ENCODE results near the gene PLXNA2. TPM values are rescaled to one million over a fixed set of nuclear protein-coding genes. Genes with fewer than 3 reads are reported as not detected.

The PLXNA2 gene
- total RNA-seq, 1 experiment from 2014 or later, result 0.06 TPM

DNA sequence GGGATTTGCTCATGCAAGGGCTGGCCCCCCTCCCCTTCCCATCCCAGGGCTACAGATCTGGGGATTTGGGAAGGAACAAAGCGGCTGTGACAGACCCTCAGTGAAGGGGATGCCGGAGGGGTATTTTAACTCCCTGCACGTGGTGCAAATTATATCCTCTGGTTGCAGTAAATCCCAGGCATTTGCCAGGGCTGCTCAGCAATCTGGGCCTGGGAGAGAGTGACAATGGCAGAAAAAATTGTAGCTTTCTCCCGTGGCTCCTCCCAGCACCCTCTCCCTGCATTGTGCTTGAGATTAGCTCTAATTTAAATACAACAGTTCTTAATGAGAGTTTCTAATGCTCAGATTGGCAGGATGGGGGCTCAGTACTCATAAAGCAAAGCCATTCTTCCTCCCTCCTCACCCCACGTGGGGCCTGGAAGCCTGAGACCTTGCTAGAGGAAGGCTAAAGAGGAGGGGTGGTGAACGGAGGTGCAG lies 203.3 kb downstream of the PLXNA2 start:
- peaks cover 17% of the 10 kb centered on the region for H3K27me3 ChIP-seq (replicated peaks; ENCODE audit: insufficient read depth, low read depth, low read length, poor library complexity)
- intact Hi-C loops (cut with micrococcal nuclease; ENCODE audit: unreplicated experiment), result no loop called here
- no peaks in the 10 kb centered on the region for H3K9me3 ChIP-seq (ENCODE audit: low read depth, low read length, poor library complexity, severe bottlenecking)
- BruUV-seq (replicated peaks), result no TSS peak
- H3K36me3 ChIP-seq (ENCODE audit: insufficient read depth, low read length, poor library complexity, severe bottlenecking), result no peaks in the 10 kb centered on the region
- ChIA-PET POLR2A (ENCODE audit: low non-redundant PET) (no interaction called here), CTCF (no interaction called here)
- TF ChIP-seq, protein P1, sequence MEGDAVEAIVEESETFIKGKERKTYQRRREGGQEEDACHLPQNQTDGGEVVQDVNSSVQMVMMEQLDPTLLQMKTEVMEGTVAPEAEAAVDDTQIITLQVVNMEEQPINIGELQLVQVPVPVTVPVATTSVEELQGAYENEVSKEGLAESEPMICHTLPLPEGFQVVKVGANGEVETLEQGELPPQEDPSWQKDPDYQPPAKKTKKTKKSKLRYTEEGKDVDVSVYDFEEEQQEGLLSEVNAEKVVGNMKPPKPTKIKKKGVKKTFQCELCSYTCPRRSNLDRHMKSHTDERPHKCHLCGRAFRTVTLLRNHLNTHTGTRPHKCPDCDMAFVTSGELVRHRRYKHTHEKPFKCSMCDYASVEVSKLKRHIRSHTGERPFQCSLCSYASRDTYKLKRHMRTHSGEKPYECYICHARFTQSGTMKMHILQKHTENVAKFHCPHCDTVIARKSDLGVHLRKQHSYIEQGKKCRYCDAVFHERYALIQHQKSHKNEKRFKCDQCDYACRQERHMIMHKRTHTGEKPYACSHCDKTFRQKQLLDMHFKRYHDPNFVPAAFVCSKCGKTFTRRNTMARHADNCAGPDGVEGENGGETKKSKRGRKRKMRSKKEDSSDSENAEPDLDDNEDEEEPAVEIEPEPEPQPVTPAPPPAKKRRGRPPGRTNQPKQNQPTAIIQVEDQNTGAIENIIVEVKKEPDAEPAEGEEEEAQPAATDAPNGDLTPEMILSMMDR (conservative IDR thresholded peaks at IDR 0.05; ENCODE audit: low read depth, low read length), result no peak
- TF ChIP-seq EZH2 (IDR thresholded peaks at IDR 0.05; ENCODE audit: borderline replicate concordance, low read depth, low read length, poor library complexity, severe bottlenecking), result no peak
- no peak for DNase-seq (ENCODE audit: low spot score)
- H3K4me1 ChIP-seq (ENCODE audit: insufficient read depth, low read length, poor library complexity, severe bottlenecking), result no peaks in the 10 kb centered on the region
- no peak overlapping the region for H3K27ac ChIP-seq (ENCODE audit: low read depth, low read length, poor library complexity, severe bottlenecking)
- H3K4me3 ChIP-seq (ENCODE audit: low read depth, low read length, poor library complexity, severe bottlenecking), result no peak overlapping the region

GRCh38 chr1:208039536-208040332 lies 204.4 kb downstream of the PLXNA2 start:
- intact Hi-C loops (cut with micrococcal nuclease; ENCODE audit: unreplicated experiment), result no loop called here
- Histone ChIP-seq H3K27me3 (replicated peaks; ENCODE audit: insufficient read depth, low read depth, low read length, poor library complexity) (peaks cover 27% of the 10 kb centered on the region), H3K27ac (ENCODE audit: low read depth, low read length, poor library complexity, severe bottlenecking) (no peak overlapping the region), H3K4me1 (ENCODE audit: insufficient read depth, low read length, poor library complexity, severe bottlenecking) (no peaks in the 10 kb centered on the region), H3K9me3 (ENCODE audit: low read depth, low read length, poor library complexity, severe bottlenecking) (no peaks in the 10 kb centered on the region), H3K36me3 (ENCODE audit: insufficient read depth, low read length, poor library complexity, severe bottlenecking) (no peaks in the 10 kb centered on the region), H3K4me3 (ENCODE audit: low read depth, low read length, poor library complexity, severe bottlenecking) (no peak overlapping the region)
- DNase-seq (ENCODE audit: low spot score), result no peak
- no TSS peak for BruUV-seq (replicated peaks)
- ChIA-PET CTCF (no interaction called here), POLR2A (ENCODE audit: low non-redundant PET) (no interaction called here)
- no peak for TF ChIP-seq EZH2 (IDR thresholded peaks at IDR 0.05; ENCODE audit: borderline replicate concordance, low read depth, low read length, poor library complexity, severe bottlenecking)
- TF ChIP-seq, protein P1 (conservative IDR thresholded peaks at IDR 0.05; ENCODE audit: low read depth, low read length), result no peak

DNA sequence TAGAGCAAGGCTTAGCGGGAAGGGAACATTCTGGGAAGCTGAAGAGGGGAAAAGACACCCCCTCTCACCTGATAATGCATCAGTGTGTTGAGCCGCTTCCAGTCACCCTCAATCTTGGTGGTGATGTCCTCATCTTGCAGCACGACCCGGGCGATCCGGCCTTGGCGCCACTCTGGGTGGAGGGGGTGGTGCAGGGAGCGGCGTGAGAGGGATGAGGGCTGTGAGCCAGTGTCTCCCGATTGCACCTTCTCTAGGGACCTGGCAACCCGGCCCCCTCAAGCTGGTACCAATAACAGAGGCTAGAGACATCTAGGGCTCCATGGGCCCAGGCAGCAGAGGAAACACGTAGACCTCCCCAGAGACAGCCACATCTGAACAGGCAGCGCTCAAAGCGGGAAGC lies 205.9 kb downstream of the PLXNA2 start:
- no peak for DNase-seq (ENCODE audit: low spot score)
- ChIA-PET CTCF (no interaction called here), POLR2A (ENCODE audit: low non-redundant PET) (no interaction called here)
- intact Hi-C loops (cut with micrococcal nuclease; ENCODE audit: unreplicated experiment), result no loop called here
- Histone ChIP-seq H3K27me3 (replicated peaks; ENCODE audit: insufficient read depth, low read depth, low read length, poor library complexity) (peaks cover 27% of the 10 kb centered on the region), H3K36me3 (ENCODE audit: insufficient read depth, low read length, poor library complexity, severe bottlenecking) (no peaks in the 10 kb centered on the region), H3K4me1 (ENCODE audit: insufficient read depth, low read length, poor library complexity, severe bottlenecking) (no peaks in the 10 kb centered on the region), H3K4me3 (ENCODE audit: low read depth, low read length, poor library complexity, severe bottlenecking) (no peak overlapping the region), H3K9me3 (ENCODE audit: low read depth, low read length, poor library complexity, severe bottlenecking) (no peaks in the 10 kb centered on the region), H3K27ac (ENCODE audit: low read depth, low read length, poor library complexity, severe bottlenecking) (no peak overlapping the region)
- no TSS peak for BruUV-seq (replicated peaks)
- TF ChIP-seq EZH2 (IDR thresholded peaks at IDR 0.05; ENCODE audit: borderline replicate concordance, low read depth, low read length, poor library complexity, severe bottlenecking), result no peak
- TF ChIP-seq, protein P1 (conservative IDR thresholded peaks at IDR 0.05; ENCODE audit: low read depth, low read length), result no peak
